LoVo (cell line): ENCODE measurements around the gene PEX14.
A peak's percentile ranks its signal among the peaks of the same experiment; 100 is the strongest.

ENCODE experiments used
- DNase-seq: peaks from one replicate; pipeline ENCODE4 v3.0.0-alpha.2; 2016; ENCODE audit warnings: low spot score

PEX14 gene

DNA sequence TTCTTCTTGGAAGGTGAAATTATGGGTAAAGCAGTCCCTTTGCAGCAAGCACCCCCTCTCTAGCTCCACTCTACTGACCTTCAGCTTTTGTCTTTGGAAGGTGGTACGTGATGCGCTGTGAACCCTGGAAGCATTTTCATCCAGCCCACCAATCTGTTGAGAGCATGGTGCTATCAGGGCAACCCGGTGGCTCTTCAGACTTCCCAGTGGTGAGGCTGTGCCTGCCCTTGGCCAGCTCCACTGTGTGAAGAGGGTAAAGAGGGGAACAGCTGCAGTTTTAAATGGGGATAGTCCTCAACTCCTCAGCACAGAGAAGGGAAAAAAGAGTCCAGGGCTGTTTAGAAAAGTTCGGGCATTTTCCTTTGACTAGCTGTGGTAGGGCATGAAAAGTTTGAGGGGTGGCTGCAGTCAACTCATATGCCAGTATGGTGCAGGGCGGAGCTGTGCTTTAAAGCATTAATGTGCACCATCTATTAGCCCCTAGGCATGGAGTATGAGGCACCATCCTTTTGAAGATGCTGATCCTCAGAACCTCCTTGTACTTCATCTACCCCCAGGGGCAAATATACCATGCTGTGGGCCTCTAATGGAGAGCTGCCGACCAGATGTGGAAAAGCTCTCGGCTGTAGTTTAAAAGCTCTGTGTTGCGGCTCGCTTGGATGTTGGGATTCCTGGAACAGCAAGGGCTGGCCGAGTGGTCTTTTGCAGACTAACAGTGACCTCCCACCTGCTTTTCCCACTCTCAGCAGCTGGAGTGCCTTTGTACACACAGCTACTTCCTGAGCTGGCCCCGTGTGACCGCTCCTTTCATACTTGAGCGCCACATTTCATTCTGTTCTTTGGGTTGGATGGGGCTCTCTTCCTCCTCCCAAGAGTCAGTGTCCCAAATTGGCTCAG, 123.0 kb downstream of the PEX14 start:
- no peak for DNase-seq

DNA sequence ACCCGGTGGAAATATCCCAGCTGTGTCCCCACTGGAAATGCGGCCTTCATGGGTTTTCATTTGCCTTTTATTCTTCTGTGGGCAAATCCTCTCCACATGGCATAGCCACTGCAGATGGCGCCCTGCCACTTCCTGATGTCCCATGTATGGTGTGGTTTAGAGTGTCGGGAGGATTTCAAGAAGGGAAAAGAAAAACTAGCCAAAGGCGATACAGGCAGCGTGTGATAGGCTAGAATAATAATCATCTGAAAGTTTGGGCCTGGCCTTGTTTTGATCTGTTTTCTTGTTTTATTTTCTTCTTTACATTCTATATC, 123.6 kb downstream of the PEX14 start:
- DNase-seq: no peak

- DNase-seq: peak; percentile 69
These were observed 124.6 kb downstream of the PEX14 start for GRCh38 chr1:10599194-10599861.

DNA sequence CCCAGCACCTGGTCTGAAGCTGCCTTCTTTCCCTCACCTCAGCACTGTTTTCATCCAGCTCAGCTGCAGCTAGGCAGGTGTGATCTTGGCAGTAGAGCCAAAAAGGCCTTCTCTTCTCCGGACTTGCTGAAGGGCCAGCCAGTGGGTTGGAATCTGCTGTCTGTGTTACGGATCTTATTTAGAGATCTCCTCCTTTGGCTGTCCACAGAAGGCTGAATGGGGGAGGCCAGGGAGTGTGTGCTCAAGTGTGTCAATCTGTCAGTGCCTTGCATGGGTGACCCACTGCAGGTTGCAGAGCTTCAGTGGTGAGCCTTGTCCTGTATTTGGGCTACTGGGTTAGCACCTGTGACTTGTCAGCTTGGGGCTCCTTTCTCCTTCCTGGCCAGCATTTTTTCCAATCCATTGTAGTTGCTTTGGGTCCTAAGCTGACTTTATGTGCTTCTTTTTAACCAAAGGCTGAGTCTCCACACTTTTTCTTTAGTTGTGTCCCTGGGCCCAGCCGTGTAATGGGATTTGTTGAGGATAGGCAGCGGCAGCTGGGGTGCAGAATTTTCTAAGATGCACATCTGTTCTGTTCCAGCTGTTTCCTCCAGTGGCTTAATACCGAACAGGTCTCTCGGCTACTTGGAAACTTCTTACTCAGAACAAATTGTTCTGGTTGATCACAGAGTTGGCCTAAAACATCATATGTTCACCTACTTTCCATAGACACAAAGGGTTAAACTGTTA, 126.8 kb downstream of the PEX14 start:
- DNase-seq: no peak

GRCh38 chr1:10602936-10603335, 128.2 kb downstream of the PEX14 start:
- DNase-seq: no peak

- no peak for DNase-seq
These were observed 130.2 kb downstream of the PEX14 start for GRCh38 chr1:10604966-10605365.

DNA sequence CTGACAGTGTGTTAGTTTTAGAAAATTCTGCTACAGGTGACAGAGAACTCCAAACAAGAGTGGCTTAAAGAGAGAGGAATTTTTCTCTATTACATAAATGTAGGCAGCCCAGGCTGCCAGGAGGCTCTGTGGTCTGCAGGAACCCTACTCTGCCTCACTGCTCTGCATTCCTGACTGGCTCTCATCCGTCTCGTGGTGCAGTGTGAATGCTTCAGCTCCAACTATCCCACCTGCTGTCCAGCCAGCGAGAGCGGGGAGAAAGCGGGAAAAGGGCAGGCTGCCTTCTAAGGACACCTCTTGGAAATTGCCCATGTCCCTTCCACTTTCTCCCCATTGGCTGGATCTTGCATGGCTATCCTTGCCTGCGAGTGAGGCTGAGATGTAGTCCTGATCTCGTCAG, 131.3 kb downstream of the PEX14 start:
- DNase-seq: no peak

GRCh38 chr1:10607228-10607627, 132.5 kb downstream of the PEX14 start:
- no peak for DNase-seq

DNA sequence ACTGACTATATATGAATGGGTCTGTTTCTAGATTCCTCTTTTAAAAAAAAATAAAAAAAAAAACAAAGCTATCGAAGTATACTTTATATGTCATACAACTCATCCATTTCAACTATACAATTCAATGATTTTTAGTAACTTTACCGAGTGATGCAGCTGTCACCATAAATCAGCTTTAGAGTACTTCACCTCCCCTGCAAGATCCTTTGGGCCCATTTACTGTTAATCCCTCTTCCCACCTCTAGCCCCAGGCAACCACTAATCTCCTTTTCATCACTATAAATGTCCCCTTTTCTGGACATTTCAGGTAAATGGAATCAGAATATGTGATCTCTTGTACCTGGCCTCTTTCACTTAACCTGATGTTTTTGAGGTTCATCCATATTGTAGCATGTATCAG, 133.9 kb downstream of the PEX14 start:
- DNase-seq: no peak

DNA sequence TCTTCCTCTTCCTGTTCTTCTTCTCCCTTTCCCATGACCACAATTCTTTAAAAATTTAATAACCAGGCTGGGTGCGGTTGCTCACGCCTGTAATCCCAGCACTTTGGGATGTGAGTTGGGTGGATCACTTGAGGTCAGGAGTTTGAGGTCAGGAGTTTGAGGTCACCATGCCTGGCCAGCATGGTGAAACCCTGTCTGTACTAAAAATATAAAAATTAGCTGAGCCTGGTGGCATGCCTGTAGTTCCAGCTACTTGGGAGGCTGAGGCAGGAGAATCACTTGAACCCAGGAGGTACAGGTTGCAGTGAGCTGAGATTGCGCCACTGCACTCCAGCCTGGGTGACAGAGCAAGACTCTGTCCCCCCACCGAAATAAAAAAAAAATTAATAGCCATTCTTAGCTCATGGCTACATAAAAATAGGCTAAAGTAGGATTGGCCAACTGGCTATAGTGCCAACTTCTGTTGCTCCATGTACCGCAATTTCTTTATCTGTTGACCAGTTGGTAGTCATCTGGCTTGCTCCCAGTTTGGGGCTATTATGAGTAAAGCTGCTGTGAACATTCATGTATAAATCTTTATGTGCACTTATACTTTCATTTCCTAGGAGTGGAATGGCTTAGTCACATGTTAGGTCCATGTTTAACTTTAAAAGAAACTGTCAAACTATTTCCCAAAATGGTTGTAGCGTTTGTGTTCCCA, 136.3 kb downstream of the PEX14 start:
- no peak for DNase-seq

DNA sequence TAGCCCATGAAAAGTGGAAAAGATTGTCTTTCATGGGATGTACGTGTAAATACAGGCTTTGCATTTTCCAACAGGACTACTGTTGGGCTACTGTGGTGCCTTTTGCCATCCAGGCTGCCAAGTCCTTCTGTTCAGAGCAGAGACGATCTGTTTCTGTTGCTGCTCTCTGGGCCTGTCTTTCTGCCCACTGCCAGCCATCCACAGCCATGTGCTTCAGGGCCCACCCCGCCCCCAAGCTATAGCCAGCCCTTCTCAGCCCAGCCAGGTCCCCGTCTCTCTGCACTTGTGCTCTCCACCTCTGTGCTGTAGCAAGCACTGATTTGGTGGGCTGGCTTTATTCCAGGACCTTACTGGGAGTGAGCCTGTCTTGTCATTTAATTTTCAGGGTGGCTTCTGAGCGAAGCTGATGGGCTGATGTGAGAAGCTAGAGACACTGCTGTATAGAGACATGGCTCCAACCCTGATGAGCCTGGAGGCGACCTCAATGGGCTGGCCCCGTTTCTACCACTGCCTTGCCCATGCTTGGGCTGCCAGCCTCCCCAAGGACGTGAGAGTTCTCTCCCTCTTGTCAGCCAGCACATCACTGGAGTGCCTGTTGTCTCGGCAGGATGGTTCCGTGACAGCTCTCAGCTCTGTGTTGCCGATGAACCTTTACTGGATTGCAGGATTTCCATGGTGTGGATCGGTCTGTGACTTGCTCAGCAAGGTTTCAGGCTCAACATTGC, 137.8 kb downstream of the PEX14 start:
- no peak for DNase-seq

DNA sequence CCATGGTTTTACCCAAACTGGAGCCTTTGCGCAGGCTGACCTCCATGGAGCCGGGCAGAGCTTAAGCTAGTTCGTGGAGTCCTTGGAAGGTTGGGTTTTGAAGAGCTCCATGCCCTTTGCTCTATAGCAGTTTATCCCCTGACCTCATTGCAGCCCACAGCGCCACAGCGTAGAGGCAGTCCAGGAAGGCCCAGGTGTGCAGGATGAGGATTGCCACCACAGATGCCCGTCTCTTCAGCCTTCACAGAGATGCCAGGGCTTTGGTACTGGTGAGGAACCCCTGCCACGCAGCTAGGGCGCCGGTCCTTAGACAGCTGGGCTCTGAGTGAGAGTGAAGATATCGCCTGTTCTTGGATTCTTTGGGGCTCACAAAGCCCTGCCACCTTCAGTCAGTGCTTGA, 138.6 kb downstream of the PEX14 start:
- DNase-seq: no peak

DNA sequence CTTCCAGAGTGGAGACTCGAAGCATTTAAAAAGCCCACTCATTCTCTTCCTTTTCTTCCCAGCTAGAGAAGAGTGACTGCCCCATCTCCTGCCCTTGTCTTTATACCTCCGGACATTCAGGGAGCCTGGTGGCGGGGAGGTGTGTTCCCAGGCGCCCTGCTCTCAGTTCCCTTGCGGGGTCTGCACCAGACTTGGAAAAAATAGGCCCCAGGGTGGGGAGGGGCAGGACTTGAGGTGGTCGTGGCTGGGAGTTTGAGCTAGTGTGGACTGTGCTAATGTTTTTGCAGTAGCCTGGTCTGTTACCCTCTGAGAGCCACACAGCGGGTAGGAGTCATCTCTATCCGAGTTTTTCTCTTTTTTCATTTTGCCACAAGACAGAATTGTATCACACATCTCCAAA, 139.1 kb downstream of the PEX14 start:
- no peak for DNase-seq

DNA sequence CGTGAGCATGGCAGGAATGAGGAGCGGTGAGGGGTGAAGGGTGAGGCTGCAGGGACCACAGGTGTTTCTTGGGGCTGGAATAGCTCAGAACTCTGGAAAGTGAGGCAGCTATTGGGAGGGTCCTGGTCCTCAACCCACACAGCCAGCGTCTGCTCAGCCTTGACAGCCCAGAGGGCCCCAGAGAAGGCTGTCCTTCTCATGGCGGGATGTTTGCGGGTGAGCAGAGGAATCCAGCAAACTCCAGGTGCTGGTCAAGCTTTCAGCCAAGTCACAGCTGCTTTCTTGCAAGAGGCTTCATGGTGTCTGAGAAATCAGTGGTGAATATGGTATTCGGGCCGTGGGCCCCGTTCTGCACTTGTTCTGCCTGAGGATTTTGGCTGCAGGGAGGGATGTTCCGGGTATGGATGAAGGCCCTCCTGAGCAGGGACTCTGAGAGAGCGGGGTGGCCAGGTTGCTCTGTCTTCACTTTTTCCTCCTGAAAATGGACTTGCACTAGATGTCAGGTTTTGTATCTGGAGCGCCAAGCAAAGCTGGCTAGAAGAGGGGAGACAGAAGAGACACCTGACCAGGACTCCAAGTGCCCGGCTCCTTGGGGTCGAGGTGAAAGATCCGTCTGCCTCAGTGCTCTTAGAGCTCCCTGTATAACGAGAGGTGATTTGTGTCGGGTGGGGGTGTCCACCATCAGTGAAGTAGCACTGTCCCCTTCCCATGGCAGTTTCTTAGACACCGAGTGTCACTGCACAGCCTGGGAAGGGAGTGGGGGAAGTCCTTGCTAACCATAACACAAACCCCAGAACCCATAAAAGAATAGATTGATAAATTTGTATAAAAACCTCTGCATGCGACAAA, 139.9 kb downstream of the PEX14 start:
- no peak for DNase-seq

GRCh38 chr1:10615332-10615731, 140.6 kb downstream of the PEX14 start:
- no peak for DNase-seq

DNA sequence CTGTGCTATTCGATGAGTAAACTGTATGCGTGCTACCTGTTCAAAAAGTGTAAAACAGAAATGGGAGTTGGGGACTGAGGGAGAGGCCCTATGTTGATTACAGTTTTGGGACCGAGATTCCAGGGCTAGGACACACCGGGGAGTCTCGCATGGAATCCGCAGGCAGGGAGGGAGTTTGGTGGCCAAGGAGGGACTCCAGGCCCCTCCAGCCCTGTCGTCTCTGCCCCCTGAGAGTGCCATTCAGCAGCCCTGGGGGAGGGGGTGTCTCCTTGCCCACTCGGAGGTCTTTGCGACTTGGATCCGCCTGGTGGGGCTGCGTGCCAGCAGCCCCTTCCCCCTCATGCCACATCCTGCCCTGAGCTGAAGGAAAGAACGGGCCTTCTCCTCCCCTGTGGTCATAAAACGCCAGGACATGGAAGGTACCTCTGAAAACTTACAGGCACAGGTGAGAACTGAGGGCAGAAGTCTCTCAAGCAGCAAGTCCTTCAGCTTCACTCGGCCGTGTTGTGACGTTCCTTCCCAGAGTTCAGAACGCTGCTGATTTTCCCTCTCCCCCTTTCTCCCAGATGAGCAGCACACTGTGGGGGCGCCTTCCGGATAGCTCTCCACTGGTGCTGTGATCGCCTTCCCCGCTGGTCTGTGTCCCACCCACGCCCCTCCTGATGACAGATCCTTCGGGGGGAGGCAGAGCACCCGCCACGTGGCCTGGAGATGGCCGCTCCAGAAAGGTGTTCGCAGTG, 141.4 kb downstream of the PEX14 start:
- DNase-seq: no peak

GRCh38 chr1:10616696-10617095, 141.9 kb downstream of the PEX14 start:
- DNase-seq: no peak

DNA sequence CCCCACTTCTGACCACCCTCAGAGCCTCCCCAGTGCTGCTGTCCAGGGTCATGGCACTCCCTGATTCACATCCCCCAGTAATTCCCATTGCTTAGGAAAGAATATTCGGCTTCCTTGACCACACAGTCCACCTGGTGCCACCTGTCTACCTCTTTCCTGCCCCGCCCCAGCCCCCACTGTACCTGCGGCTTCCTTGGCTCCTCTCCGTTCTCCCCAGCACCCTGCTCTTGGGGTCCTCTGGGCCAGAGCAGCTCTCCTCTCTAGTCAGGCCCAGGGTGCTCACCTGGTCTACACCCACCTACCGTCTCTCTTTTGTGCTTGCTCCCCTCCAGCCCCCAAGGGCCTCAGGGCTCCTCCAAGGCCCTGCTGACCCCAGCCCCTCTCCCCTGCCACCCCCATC, 142.6 kb downstream of the PEX14 start:
- no peak for DNase-seq

DNA sequence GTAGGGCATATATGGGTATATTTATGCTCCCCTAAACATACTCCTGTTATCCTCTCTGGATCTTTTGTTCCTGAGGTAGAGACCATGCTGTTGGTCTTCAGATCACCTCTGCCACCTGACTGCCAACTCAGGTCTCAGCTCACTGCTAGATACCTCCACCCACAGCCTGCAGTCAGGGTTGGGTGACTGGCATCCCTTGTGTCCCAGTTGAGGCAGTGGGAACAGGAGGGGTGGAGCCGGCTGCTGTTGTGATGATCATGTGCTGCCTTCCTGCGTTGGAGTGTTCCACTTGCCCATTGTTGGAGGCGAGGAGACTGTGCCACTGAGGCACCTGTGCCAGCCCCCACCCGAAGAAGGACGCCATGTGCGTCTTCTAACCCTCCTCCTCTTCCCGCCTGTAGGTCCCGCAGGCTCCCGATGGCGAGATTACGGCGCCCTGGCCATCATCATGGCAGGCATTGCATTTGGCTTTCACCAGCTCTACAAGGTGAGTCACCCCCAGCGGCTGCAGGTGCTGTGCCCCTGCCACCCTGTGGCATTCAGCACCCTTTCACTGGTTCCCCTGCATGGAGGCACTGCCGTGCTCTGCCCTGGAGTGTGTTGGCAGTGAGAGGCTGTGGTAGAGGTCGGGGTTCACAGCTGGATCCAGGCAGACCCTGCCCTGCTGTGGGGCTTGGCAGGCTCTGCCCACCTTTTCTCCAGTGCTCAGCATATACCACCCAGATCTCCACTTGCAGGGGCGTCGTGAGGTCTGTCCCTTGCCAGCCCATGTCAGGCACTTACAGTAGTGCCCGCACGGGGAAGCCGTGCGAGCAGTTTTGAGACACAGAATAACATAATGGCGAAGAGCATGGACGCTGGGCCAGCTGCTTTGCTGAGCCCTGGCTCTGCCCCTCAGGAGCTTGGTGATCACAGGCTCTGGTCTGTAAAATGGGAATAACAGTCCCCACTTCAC, 143.5 kb downstream of the PEX14 start:
- DNase-seq: no peak
